GM10847 (cell line): Measurements from ENCODE around the gene C1QTNF12.

Experiments
- POLR2A ChIP-seq: IDR thresholded peaks from 2 replicates; pipeline ENCODE4 v1.6.1; 2011; ENCODE audit not compliant: insufficient read length; ENCODE audit errors: extremely low read depth

The C1QTNF12 gene

GRCh38 chr1:1197551-1198422, 48.7 kb downstream of the C1QTNF12 start:
- no peak for TF ChIP-seq POLR2A

GRCh38 chr1:1197188-1197500, 49.4 kb downstream of the C1QTNF12 start:
- TF ChIP-seq POLR2A = no peak

GRCh38 chr1:1196431-1197187, 49.9 kb downstream of the C1QTNF12 start:
- TF ChIP-seq POLR2A = no peak

GRCh38 chr1:1194723-1195122, 51.8 kb downstream of the C1QTNF12 start:
- TF ChIP-seq POLR2A = no peak
